Measurements from ENCODE around the gene TBL1XR1.
"Not testable (repeated sequence)": the region's sequence is repeated elsewhere in the genome, so short reads cannot be mapped to it uniquely, and the experiment has no call there.

TBL1XR1 gene

DNA sequence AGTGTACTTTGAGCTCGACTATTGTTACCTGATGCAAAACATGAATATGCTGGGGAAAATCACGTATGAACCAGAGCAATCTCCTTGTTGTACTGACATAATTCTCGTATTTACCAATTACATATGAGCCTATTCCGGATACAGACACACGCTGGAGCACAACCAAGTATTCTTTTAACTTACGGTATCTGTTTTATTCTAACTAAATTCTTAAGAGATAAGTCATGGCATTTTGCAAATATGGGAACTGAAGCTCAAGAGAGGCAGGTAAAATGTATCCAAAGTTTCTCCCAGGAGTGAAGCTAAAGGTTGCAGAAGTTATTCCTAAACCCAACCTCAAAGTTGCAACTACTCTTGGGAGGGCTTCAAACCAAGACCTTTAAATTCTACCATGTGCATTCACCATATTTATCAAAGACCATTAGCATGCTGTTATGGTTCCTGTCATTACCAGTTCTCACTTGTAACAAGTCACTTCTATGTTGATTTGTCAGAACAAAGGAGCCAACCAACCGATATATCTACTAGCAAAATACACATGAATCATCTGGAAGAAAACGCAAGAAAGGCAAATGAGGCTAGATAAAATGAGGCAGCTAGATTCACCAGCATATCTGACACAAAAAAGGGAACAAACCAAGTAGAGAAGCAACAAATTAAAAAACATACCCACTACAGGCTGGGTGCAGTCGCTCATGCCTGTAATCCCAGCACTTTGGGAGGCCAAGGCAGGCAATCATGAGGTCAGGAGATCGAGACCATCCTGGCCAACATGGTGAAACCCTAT is 17.8 kb downstream of the TBL1XR1 start:
- DNase-seq = no peak

DNA sequence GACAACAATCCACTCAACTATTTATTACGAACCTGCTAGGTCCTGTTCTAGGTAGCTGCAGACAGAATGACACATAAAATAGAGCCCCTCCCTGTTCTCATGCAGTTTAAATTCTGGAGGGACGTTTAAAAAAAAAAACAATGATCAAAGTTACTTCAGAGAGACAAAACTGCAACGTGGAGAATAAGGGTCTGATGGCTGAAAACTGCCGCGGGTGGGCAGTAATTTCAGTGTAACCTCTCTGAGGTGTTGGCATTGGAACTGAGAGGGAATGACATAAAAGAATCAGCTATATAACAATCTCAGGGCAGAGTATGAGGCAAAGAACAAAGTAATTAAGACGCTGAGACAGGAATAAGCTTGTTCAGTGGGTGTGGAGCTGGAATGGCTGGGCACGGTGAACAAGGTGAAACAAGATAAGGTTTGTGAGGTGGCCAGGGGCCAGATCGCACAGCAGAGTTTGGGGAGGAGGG is 19.5 kb downstream of the TBL1XR1 start:
- DNase-seq = no peak

DNA sequence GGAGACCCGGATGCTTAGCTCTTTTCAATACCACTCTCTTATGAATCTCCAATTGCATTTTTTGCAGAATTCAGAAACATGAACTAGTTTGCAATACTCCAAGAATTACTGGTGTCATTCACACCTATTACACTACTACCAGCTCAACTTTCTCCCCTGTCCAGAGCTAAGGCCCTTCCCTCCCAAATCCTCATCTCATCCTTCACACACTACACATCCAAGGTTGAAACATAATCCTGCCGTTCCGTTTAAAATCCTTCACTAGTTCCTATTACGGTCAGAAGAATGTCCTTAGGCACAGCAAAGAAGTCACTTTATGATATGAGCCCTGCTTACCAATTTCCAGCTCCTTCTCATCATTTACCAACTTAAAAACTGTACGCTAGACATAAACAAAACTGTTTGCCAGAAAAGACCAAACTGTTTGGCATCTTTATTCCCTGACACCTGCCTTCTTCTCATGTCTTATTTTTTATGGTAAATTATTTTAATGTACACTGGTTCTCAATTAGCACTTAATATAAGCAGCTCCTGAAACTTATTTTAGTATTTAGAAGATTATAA is 22.6 kb downstream of the TBL1XR1 start:
- no peak for DNase-seq

DNA sequence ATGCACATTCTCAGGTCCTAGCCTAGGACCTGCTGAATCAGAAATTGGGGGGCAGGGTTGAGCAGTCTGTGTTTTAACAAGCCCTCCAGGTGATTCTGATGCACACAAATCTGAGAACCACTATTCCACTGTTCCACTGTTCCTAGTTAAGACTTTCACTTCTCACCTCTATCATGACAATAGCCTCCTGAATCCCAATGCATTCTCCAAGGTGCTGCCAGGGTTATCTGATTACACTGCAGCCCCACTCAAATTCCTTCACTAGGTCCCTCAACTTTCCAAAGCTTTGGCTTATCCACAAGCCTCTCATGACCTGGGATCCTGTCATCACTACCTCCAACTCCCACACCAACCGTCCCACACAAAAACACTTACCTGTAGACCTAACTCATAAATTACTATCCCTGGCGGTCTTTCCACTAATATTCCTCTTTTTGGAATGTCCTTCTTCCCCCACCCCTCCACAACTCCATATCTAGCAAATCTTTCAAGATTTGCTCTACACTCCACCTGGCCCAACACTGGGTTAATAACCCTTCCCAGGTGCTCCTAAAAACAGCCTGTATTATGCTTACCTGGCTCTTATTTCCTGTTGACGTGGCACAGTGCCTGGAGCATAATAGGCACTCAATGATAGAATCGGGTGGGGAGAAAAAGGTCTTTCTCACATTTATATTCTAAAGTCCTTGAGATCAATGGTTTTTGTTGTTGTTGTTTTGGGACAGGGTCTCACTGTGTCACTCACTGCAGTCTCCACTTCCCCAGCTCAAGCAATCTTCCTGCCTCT is 27.2 kb downstream of the TBL1XR1 start:
- DNase-seq = no peak

DNA sequence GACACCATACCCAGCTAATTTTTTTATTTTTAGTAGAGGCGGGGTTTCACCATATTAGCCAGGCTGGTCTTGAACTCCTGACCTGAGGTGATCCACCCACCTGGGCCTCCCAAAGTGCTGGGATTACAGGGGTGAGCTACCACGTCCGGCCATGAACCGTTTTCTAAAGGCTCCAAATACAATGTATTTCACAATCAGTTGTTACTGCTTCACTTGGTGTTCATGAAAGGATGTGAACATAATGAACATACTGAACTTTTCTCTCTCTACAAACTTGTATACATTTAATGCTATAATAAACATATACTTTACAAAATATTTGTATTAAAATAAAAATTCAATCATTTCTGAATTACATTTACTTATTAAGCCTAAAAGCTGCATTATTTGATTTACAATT is 28.9 kb downstream of the TBL1XR1 start:
- DNase-seq = no peak

DNA sequence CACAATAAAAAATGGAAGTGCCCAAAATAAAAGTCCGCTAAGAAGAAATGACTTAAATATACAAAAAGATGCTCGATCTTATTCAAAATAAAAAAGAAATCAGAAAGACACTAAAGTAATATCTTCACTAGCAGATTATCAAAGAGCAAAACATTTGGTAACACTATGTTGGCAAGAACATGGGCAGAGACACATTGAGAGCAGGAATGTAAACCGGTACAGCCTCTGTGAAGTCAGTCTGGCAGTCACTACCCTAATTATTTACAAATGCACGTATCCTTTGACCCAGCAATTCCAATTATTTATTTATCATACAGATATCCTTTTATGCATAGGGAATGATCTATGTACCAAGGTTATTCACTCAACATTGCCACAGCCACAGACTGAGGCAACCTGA is 34.5 kb downstream of the TBL1XR1 start:
- DNase-seq = no peak

DNA sequence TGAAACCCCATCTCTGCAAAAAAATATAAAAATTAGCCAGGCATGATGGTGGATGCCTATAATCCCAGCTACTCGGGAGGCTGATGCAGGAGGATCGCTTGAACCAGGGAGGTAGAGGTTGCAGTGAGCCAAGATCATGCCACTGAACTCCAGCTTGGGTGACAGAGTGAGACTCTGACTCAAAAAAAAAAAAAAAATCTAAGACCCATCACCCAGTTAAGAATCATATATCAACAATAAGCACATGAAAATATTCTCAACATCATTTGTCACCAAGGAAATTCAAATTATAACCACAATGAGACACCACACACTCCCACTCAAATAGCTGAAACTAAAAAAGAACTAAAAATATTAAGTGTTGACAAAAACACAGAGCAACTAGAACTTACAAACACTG is 35.7 kb downstream of the TBL1XR1 start:
- not testable (repeated sequence) for DNase-seq

DNA sequence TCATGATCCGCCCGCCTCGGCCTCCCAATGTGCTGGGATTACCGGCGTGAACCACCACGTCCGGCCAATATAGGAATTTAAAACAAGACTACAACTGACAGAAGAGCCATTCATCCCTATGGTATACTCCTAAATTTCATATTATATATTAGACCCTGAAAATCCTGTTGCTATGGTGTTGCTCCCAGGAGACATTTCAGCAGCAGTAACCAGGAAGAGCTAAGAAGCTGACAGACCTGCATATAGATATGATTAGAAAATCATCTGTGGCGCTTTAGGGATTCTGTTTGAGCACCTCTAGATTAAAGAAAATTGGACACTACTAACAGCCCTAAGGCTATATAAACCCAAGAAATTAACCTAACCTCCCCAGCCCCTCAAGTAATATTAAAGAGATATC is 38.8 kb downstream of the TBL1XR1 start:
- no peak for DNase-seq

DNA sequence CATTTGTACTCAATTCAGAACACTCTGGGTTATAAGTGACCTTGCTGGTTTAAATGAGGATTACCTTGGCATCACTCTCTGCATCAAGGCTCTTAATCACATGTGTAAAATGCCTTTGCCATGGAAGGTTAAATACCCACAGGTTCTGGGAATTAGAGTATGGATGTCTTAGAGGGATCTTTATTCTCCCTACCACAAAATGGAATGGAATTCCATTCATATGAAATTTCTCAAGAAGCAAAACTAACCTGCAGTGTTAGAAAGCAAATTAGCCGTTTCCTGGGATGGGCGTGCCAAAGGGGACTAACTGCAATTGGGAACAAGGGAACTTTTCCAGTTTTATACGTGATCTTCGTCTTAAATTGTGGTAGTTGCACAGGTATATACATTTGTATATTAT is 39.8 kb downstream of the TBL1XR1 start:
- DNase-seq = no peak

DNA sequence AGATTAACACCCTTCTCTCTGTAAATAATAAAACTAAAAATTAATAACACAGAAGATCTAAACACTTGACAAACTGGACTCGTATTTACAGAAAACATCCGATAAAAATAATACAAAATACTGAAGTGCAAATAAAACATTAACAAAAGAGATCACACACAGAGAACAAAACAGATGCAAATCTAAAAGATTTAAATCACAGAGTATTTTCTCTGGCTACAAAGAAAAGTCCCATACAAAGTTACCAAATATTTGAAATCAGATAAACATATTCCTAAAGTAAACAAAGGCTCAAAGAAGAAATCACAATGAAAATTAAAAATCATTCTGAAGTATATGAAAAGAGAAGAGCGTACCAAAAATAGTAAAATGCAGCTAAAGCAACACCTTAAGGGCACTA is 42.5 kb downstream of the TBL1XR1 start:
- no peak for DNase-seq

DNA sequence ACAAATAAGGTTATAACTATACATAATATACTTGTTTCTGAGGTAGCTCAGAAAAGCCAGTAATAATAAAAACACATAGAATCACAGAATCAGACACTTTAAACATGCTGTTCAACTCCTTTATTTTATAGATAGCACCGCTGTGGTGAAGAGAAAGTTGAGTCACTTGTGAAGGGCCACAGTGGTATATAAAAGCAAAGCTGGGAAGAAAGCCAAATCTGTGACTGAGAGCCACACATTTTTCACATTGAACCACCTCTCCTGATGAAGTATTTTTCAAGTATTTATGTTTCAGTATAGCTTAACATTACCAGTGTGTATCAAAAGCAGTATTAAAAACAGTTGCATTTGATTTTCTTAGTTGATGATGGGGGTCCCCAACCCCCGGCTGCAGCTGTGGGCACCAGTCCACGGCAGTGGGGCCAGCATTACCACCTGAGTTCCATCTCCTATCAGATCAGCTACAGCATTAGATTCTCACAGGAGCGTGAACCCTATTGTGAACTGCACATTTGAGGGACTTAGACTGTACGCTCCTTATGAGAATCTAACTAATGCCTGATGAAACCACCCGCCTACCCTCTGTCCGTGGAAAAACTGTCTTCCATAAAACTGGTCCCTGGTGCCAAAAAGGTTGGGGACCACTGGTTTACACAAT is 46.2 kb downstream of the TBL1XR1 start:
- DNase-seq = no peak

DNA sequence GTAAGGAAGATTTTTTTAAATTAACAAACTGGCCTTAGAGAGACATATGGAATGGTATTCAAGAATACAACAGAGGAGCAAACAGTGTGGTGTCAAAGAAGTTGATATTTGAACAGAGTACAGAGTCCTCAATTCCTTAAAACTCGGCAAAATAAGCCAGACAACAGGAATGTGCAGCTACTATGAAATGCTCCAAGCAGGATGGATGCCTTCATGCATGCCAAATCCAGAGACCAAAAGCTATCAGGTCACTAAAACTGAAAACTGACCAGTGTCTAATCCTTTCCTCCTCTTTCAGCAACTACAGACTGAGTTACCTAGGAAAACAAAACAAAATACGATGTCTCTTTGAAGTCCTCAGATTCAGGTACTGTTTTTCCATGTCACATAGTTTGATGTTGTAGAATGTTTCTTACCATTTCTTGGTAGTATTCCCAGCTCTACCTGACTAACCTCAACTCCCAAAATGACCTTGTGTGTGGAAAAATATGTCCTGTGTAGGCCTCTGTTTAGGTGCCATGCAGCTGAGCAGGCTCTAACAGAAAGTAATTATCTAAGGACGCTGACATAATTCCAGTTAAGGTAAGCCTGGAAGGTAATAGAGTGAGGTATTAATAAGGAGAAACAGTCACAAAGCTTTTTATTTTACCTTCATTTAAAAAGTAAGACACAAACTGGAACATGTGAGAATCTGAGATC is 46.9 kb downstream of the TBL1XR1 start:
- DNase-seq = no peak

DNA sequence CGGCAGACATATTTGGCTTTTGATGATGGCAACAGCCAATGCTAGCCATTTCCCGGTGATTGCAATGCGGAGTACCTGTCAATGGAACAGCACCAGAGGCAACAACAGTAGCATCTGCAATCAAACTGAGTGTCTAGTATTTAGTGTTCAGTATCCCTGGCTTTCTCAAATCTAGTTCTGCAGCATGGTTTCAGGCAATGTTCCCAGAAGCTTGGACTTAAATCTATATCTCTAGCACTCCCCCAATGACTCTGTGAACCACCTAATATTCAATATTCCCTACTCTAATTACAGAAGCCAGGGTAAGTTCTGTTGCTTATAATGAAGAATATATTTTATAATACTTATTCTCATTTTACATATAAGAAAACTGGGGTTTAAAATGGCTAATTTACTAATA is 48.2 kb downstream of the TBL1XR1 start:
- no peak for DNase-seq

DNA sequence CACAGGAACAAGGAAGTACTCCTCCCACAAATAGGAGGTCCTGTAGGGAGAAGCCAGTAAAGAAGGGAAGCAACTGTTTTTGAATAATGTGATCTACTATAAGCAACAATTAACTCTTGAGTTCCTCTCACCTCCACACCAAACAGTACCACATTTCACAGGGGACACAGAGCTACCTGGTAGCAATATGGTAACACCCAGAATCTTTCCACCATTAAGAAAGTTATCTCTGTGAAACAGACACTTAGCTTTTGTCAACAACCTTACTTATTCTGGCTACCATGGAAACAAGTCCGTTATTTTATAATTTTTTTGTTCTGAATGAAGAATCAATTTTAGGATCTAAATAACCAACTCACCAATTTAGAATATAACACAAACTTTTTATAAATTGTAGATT is 49.5 kb downstream of the TBL1XR1 start:
- DNase-seq = no peak

DNA sequence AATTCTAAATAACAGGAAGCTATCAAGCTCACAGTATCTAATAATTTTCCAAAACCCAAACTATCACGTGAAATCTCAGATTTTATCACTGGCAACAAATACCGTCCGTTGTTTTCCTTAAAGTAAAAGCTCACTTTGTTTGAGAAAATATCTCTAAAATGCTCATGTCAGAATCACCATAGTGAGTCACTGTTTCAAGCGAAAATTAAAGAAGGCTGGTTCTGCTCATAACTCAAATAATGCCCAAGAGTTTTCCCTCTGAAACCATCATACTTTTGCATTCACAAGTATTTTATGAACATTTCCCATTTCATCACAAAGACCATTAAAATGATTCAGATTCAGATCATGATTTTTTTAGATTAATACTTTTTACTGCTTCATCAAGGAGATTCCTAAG is 50.6 kb downstream of the TBL1XR1 start:
- no peak for DNase-seq

DNA sequence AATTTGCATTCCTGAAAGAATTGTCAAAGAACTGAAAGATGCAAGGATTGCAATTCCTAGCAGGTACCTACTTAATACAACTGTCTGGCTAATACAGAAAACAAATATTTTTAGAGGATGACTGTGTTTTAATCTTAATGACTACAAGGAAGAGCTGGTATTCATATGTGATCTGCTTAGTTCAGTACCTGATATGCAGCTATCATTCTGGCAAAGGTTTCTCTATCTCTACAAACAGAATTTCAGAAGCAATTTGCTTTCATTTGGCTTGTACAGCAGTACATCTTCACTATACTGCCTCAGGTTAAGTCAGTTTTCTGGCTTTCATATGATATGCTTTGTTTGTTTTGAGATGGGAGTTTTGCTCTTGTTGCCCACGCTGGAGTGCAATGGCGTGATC is 51.3 kb downstream of the TBL1XR1 start:
- DNase-seq = no peak

DNA sequence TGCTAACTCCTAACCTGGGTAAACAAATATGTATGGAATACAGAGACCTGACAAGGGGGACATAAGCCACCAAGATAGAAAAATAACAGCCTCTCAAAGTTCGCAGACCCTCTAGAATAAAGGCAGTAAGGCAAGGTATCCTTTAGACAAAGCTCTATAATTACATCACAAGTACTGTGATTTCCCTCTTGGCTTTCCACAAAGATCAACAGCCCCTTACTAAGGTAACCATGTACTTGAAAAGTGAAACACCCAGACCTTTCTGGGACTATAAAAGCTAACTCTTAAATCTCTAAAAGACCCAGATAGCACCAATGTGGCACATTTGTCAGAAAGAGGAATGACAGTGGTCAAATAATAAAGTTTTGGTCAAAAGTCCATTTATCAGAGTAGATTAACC is 51.9 kb downstream of the TBL1XR1 start:
- DNase-seq = no peak

DNA sequence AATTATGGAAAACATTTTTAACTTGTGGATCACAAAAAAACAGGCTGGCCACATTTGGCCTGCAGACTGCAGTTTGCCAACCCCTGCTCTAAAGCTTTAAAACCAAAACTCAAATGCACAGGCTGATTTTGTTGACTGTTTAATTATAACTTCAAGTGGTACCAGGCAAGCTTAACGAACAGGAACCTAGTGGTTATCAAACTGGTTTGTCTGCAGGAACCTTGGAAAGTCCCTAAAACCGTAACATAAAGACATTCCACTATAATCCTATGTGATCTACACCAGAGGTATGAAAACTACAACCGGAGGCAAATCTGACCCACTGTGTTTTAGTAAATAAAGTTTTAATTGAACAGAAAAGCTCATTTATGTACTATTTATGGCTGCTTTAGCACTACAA is 52.4 kb downstream of the TBL1XR1 start:
- DNase-seq = no peak

DNA sequence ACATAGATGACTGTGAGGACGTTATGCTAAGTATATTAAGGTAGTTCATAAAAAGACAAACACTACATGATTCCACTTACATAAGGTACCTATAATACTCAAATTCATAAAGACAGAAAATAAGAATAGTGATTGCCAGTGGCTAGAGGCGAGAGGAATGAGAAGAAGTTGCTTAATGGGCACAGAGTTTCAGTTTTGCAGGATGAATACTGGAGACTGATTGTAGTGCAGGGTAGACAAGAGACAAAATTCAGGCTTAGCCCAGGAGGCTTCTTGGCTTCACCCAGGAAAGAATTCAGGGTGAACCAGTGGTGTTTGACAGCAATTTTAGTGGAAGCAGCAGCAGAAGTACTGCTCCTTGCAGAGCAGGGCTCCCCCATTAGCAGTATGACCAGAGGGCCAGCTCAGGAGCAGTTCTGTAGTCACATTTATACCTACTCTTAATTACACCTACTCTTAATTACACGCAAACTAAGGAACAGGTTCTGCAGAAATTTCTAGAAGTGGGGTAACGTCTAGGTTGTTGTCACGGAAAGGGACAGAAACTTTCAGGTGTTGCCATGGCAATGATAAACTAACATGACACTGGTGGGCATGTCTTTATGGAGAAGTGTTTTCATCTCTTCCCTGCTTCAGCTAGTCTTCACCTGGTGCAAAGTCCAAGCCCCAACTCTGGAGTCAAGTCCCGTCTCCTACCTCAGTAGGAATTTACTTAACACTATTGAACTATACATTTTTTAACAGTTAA is 55.2 kb downstream of the TBL1XR1 start:
- DNase-seq = no peak

DNA sequence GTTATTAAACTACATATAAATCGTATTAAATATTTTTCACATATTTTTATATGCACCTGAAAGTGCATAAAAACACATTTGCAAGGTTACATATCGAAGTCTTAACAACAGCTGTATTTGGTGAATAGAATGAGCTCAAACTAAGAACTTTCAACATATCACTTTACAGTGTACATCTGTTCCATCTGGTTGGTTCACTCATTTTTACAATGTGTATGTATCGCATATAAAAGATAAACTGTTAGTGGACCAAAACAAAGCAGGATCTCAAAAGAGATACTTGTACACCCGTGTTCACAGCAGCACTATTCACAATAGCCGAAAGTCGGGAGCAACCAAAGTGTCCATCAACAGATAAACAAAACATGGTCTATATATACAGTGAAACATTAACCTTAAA is 55.8 kb downstream of the TBL1XR1 start:
- DNase-seq = no peak

DNA sequence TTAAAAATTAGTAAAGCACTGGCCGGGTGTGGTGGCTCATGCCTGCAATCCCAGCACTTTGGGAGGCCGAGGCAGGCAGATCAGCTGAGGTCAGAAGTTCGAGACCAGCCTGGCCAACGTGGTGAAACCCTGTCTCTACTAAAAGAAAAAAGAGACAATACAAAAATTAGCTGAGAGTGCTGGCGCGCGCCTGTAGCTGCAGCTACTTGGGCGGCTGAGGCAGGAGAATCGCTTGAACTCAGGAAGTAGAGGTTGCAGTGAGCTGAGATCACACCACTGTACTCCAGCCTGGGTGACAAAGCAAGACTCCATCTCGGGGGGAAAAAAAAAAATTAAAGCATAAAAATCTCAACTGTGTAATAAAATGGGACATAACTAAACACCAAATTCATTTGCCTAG is 58.1 kb downstream of the TBL1XR1 start:
- DNase-seq = not testable (repeated sequence)

All from MV-4-11 (cell line).